SH-SY5Y (cell line): ENCODE data around the gene DHX35.

Experiments
- GATA2 ChIP-seq: IDR thresholded peaks from 2 replicates; pipeline ENCODE4 v1.6.1; 2011; ENCODE audit warnings: mild to moderate bottlenecking, low read depth, low read length
- GATA3 ChIP-seq: IDR thresholded peaks from 2 replicates; pipeline ENCODE4 v1.6.1; 2011; ENCODE audit warnings: low read depth, mild to moderate bottlenecking, low read length, moderate library complexity

- TF ChIP-seq GATA2, result no peak
- TF ChIP-seq GATA3, result no peak
Observed at GRCh38 chr20:38920411-38920810, 41.7 kb upstream of the DHX35 start.
